ENCODE results near the gene MFGE8.

GRCh38 chr15:88956263-88956662 is 43.1 kb upstream of the MFGE8 start:
- TF ChIP-seq POLR2AphosphoS5 (IDR thresholded peaks at IDR 0.05; ENCODE audit: low read depth, low read length) (no peak), POLR2A (IDR thresholded peaks at IDR 0.05; ENCODE audit: low read depth, low read length) (no peak), TAF1 (IDR thresholded peaks at IDR 0.05; ENCODE audit: borderline replicate concordance, low read depth, low read length) (no peak)

All from GM12892 (cell line).